Measurements from ENCODE around the gene GNB3. TPM values are rescaled to one million over a fixed set of nuclear protein-coding genes. Genes with fewer than 3 reads are reported as not detected.

The GNB3 gene
- total RNA-seq, 1 experiment from 2014 or later: 8.7 TPM

- Histone ChIP-seq H2AFZ (ENCODE audit: low read depth, low read length, poor library complexity, severe bottlenecking) (no peak overlapping the region), H3K36me3 (ENCODE audit: control insufficient read depth in 1 of 2, insufficient read depth in 2 of 2, low read length in 2 of 2) (peaks cover 8 to 28% of the 10 kb centered on the region in 2 experiments; a peak in 3 of 4 replicates), H4K20me1 (ENCODE audit: insufficient read depth) (no peaks in the 10 kb centered on the region), H3K9ac (ENCODE audit: low read length) (no peak overlapping the region), H3K9me3 (ENCODE audit: control insufficient read depth in 1 of 2, insufficient read depth in 1 of 2, low read depth in 1 of 2, low read length in 2 of 2) (no peaks in the 10 kb centered on the region), H3K27ac (ENCODE audit: low read depth, low read length) (no peak overlapping the region), H3K27me3 (ENCODE audit: insufficient read depth, low read length) (no peaks in the 10 kb centered on the region), H3K9me2 (ENCODE audit: insufficient read depth) (no peaks in the 10 kb centered on the region), H3K4me2 (ENCODE audit: low read length) (no peak overlapping the region), H3K4me3 (replicated peaks in 1 of 2; ENCODE audit: low read depth in 1 of 2, low read length in 2 of 2) (no peak overlapping the region), H3K4me1 (ENCODE audit: control insufficient read depth in 1 of 2, insufficient read depth in 2 of 2, low read length in 2 of 2) (peaks cover 12 to 35% of the 10 kb centered on the region in 2 experiments), H3K79me2 (ENCODE audit: insufficient read depth, low read length) (peaks cover 31% of the 10 kb centered on the region)
- no peak for DNase-seq (ENCODE audit: low read depth, low spot score)
- ChIA-PET CTCF (interaction anchor here (1.8 to 5.5 kb wide), 2 partner anchors 21 to 78 kb away, joined by 8 to 38 read pairs; partner anchors contain the start of genes CDCA3, MLF2 and USP5), POLR2A (interaction anchor here (1.0 kb wide), 1 partner anchor 20 kb away, joined by 4 read pairs; the partner anchor contains the start of gene CDCA3), RAD21 (ENCODE audit: low non-redundant PET in 1 of 2, low total read pairs in 2 of 2, uncharacterized antibody in 2 of 2, unreplicated experiment in 2 of 2) (no interaction called here)
- TF ChIP-seq FOSL1 (IDR thresholded peaks at IDR 0.05; ENCODE audit: low read depth) (no peak), MAX (IDR thresholded peaks at IDR 0.05) (no peak), CEBPB (IDR thresholded peaks at IDR 0.05; ENCODE audit: low read depth) (no peak), YY1 (IDR thresholded peaks at IDR 0.05; ENCODE audit: extremely low read depth, insufficient replicate concordance, low read depth, low read length) (no peak), JUND (IDR thresholded peaks at IDR 0.05) (no peak)
- intact Hi-C loops (cut with micrococcal nuclease): no loop called here
- no peak for ATAC-seq
- BruUV-seq (replicated peaks): TSS peak; percentile 19
These were observed 9.2 kb upstream of the GNB3 start for GRCh38 chr12:6831450-6831995.

- peaks cover 8 to 28% of the 10 kb centered on the region in 2 experiments; a peak in 3 of 4 replicates for H3K36me3 ChIP-seq (ENCODE audit: control insufficient read depth in 1 of 2, insufficient read depth in 2 of 2, low read length in 2 of 2)
- H3K9me3 ChIP-seq (ENCODE audit: control insufficient read depth in 1 of 2, insufficient read depth in 1 of 2, low read depth in 1 of 2, low read length in 2 of 2): no peaks in the 10 kb centered on the region
- ChIA-PET RAD21 (ENCODE audit: low non-redundant PET in 1 of 2, low total read pairs in 2 of 2, uncharacterized antibody in 2 of 2, unreplicated experiment in 2 of 2) (no interaction called here), CTCF (interaction anchor here (5.5 kb wide), 1 partner anchor 20 kb away, joined by 38 read pairs; the partner anchor contains the start of genes CDCA3 and USP5), POLR2A (interaction anchor here (1.0 to 4.3 kb wide), 2 partner anchors 19 to 20 kb away, joined by 4 to 17 read pairs; partner anchors contain the start of genes CDCA3 and USP5)
- no TSS peak for BruUV-seq (replicated peaks)
- H3K27me3 ChIP-seq (ENCODE audit: insufficient read depth, low read length): no peaks in the 10 kb centered on the region
- no peak overlapping the region for H2AFZ ChIP-seq (ENCODE audit: low read depth, low read length, poor library complexity, severe bottlenecking)
- H3K9me2 ChIP-seq (ENCODE audit: insufficient read depth): no peaks in the 10 kb centered on the region
- no peak overlapping the region for H3K4me2 ChIP-seq (ENCODE audit: low read length)
- intact Hi-C loops (cut with micrococcal nuclease): no loop called here
- no peak overlapping the region for H3K4me3 ChIP-seq (replicated peaks in 1 of 2; ENCODE audit: low read depth in 1 of 2, low read length in 2 of 2)
- H3K79me2 ChIP-seq (ENCODE audit: insufficient read depth, low read length): peaks cover 28% of the 10 kb centered on the region
- peaks cover 8 to 31% of the 10 kb centered on the region in 2 experiments for H3K4me1 ChIP-seq (ENCODE audit: control insufficient read depth in 1 of 2, insufficient read depth in 2 of 2, low read length in 2 of 2)
- no peak for TF ChIP-seq ZBTB33 (IDR thresholded peaks at IDR 0.05; ENCODE audit: extremely low read depth, insufficient replicate concordance, low read length)
- no peak for TF ChIP-seq POLR2A (IDR thresholded peaks at IDR 0.05; ENCODE audit: borderline replicate concordance, extremely low read depth, insufficient read depth, insufficient read length)
- no peak for TF ChIP-seq EZH2 (IDR thresholded peaks at IDR 0.05)
- TF ChIP-seq CBX3 (IDR thresholded peaks at IDR 0.05; ENCODE audit: low read depth): no peak
- TF ChIP-seq TCF7L2 (IDR thresholded peaks at IDR 0.05; ENCODE audit: borderline replicate concordance, extremely low read depth, insufficient read depth, insufficient read length): no peak
- no peak for TF ChIP-seq EGR1 (IDR thresholded peaks at IDR 0.05; ENCODE audit: low read depth)
- no peak for TF ChIP-seq SP1 (IDR thresholded peaks at IDR 0.05; ENCODE audit: low read depth)
- H3K27ac ChIP-seq (ENCODE audit: low read depth, low read length): no peak overlapping the region
- no peaks in the 10 kb centered on the region for H4K20me1 ChIP-seq (ENCODE audit: insufficient read depth)
- DNase-seq (ENCODE audit: low read depth, low spot score) (no peak), ATAC-seq (no peak)
- no peak overlapping the region for H3K9ac ChIP-seq (ENCODE audit: low read length)
These were observed 8.6 kb upstream of the GNB3 start for GRCh38 chr12:6832125-6832524.

Data from HCT116 (cell line).